DMS53 treated with DMSO at 0.1 percent for 48 hours (cell line): Measurements from ENCODE around the gene FRMPD4.

ENCODE experiments used
- DNase-seq: peaks from one replicate; lab custom pipeline; 2025; ENCODE audit not compliant: unreplicated experiment; lab: John Stamatoyannopoulos, UW

Gene FRMPD4

GRCh38 chrX:12423346-12423745 is 285.1 kb downstream of the FRMPD4 start:
- no peak for DNase-seq

DNA sequence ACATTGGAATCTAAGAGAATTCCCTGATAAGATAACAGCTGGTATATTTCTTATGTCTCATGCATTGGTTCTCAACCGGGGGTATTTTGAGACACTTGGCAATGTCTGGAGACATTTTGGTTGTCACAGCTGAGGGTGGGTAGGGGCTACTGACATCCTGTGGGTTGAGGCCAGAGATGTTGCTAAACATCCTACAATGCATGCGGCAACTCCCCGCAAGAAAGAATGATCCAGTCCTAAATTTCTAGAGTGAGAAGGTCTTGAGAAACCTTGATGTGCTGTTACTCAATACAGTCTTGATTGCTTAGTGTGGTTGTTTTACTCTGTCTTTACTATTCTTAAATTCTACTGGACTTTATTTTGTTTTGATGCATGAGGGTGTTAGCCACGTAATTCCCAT is 287.2 kb downstream of the FRMPD4 start:
- no peak for DNase-seq

DNA sequence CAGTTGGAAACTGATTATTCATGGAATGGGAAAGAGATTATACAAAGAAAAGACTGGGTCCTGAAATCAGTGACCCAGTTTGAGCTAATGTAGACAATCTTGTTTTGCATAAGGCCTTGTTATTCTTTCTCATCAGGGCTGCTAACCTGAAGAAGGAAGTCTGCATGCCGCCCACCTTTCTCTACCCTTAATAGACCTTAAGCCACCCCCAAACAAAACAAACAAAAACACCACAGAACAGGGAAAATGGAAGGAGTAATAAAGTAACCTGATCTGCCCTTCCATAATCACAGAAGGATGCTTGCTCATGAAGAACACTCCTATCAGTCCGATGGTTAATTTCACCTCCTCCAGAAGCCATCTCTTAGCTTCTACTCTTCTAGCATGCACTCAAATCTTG is 288.1 kb downstream of the FRMPD4 start:
- DNase-seq: no peak

DNA sequence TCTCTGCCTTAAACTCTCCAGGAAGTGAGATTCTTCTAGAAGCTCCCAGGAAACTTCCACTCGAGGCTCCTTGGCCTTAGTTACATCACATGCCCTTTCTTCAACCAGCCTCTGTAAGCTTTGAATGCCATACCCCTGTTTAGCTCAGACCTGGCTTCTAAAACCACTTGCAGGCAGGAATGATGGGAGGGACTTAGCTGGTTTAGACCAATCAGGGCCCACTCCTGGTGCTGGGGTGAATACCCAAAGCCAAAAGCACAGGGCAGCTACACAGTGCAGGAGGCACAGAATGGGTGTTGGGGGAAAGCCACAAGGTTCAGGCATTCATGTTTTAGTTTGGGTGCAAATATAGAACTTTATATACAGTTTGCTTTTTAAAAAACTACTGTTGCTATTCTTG is 296.2 kb downstream of the FRMPD4 start:
- DNase-seq: no peak

DNA sequence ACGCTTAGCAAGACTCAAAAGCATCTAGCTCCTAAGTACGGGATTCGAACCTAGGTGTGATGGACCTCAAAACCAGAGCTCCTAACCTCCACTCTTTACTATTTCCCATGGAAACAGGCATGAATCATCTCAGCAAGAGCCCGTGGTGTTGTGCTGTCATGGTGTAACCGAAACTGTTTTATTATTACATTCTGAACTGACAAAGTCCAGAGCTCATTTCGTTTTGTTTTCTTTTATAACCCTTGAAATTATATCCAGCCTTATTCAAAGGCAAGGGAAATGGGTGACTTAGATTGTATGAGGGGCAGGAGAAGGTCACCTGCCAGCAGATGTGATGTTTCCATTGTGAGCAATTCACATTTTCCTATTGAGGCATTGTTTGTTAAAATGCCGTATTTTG is 301.1 kb downstream of the FRMPD4 start:
- DNase-seq: no peak

- no peak for DNase-seq
Measured at GRCh38 chrX:12440246-12440645, 302.0 kb downstream of the FRMPD4 start.

DNA sequence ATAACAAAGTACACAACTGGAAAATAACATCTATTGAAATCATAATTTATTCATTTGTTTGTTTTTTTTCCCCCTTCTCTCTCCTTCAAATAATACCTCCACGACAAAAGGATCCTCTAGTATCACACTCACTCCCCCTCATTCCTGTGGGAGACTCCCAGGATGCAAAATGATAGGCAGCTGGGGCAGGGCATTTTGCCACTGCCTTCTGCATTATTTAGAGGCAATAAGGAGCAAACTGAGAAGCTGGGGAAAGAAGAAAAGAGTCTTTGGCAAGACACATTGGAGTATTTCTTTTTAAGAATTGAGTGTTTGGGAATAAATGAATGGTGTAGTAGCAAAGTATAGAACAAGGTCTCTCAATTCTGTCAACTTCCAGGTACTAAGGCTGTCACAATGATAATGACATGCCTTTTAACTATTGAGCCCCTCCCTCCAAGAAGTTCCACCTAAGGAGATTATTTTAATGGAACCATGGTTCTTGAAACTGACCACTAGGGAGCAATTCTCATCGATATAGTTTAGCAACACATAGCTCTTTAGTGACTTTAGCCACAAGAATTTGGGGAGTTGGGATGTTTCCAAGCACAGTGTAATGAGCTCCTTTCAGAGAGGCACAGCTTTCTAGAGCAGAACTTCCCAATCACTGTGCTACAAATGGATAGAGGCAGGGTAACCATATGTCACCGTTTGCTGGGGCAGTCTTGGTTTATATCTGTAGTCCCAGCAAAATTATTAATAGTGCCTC is 303.3 kb downstream of the FRMPD4 start:
- no peak for DNase-seq

GRCh38 chrX:12443534-12444098 is 305.3 kb downstream of the FRMPD4 start:
- no peak for DNase-seq

DNA sequence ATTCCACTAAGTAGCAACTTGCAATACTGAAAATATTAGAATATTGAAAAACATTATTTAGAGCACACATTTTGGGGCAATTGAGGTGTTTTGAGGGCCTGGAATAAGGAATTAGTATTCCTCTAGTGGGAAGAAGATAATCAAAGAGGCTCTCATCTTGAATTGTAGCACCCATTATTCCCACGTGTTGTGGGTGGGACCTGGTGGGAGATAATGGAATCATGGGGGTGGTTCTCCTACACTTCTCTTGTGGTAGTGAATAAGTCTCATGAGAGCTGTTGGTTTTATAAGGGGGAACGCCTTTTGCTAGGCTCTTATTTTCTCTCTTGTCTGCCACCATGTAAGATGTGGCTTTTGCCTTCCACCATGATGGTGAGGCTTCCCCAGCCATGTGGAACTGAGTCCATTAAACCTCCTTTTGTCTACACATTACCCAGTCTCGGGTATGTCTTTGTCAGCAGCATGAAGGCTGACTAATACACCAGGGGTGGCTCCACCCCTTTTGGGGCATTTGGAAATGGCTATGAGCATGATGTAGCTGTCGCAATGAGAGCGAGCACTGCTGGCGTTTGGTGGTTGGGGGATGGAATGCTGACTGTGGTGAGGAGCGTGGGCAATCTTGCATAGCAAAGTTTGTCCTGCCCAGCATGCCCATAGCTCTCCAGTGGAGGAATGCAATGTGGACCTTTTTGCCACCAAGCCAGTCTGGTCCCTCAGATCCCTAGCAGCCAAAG is 308.2 kb downstream of the FRMPD4 start:
- DNase-seq: no peak

- no peak for DNase-seq
Measured at GRCh38 chrX:12447448-12448064, 309.3 kb downstream of the FRMPD4 start.

DNA sequence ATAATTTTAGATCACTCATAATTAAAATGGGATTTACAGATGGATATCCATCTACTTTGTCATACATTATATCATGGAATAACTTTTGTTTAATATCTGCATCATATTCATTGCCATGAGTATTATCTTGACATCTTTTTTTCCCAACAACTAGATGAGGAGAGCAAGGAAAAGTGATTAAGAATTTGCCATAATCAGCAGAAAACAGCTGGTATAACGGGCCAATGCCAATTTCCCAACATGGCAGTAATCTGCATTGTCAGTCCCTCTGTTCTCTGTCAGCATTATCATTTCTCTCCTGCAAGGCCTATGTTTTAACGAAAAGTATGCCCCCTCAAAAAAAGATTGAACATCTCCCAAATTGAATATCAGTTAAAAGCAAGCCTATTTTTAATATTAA is 314.0 kb downstream of the FRMPD4 start:
- DNase-seq: no peak

GRCh38 chrX:12460929-12461328 is 322.7 kb downstream of the FRMPD4 start:
- no peak for DNase-seq

DNA sequence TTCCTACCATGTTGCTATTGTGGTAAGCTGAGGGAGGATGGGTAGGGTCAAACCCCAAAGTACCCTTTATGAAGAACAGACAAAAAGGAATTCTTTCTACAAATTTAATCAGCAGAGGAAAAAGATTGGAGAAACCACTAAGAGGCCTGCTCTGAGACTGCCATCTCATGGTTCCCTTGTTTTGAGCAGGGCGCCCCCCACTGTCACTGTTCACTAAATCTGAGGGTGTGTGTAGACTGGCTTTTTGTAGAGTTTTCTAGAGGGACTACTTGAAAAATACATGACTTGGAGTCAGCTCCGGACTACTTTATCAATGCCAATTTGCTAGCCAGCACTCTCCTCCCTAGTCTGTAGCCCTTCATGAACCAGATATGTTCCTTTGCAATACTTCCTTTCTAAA is 324.8 kb downstream of the FRMPD4 start:
- no peak for DNase-seq

- DNase-seq: no peak
Measured at GRCh38 chrX:12463873-12464272, 325.6 kb downstream of the FRMPD4 start.

DNA sequence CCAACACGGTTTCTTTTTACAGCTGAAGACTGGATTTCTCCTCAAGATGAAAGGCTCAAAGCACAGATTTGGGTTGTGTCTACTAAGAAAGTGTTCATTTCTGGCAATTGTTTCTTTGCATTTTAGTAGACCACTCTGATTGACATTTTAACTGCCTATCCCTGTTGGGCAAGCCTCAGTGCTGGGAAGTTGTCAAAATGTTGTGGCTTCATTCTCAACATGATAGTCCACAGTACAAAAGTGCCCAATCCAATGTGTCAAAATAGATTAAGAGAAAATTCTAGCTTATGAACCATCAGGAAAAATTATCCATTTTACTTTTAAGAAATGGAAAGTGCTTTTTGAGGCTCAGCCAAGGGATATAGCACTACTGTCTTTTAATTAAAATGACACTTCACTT is 329.0 kb downstream of the FRMPD4 start:
- DNase-seq: no peak

GRCh38 chrX:12469296-12469695 is 331.0 kb downstream of the FRMPD4 start:
- no peak for DNase-seq

DNA sequence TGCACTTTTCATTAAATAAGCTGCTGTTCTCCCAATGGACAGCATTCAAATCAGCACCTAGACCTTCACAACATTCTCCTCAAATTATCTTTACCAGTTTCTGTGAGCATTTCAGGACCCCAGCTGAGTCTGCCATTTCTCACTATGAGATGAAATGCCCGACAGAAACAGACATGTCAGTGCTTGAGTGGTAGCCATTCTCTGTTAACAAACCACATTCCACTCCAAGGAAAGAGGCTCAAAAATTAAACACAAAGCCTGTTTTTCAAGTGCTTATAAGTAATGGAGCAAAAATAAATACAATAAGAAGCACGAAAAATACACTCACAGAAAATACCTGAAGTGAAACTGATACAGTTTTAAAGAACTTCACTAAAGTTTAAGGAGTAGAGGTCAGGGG is 332.8 kb downstream of the FRMPD4 start:
- no peak for DNase-seq

DNA sequence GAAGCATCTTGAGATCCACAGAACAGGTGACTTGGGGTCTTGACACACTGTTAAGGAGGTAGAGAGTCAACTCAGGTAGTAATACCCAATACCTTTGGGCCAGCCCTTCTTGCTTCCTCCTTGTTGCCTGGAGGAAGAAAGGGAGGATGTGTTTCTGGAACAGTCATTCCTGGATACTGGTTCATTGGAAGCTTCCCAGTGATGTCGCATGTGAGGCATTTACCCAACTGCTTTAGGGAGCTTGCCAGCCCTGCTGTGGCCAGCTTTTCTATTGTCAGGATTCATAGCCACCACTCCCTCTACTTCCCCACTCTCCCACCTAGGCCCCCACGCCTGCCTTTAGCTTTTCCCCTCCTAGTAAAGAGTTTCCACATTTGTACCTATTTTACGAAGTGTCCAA is 342.7 kb downstream of the FRMPD4 start:
- DNase-seq: no peak

GRCh38 chrX:12488220-12488619 is 349.9 kb downstream of the FRMPD4 start:
- no peak for DNase-seq

- no peak for DNase-seq
Measured at GRCh38 chrX:12488771-12489170, 350.5 kb downstream of the FRMPD4 start.

- DNase-seq: no peak
Measured at GRCh38 chrX:12489341-12489740, 351.1 kb downstream of the FRMPD4 start.
